Measurements from ENCODE around the gene KIF6. TPM values are rescaled to one million over a fixed set of nuclear protein-coding genes. Genes with fewer than 3 reads are reported as not detected.

Gene KIF6
- total and polyA plus RNA-seq, 8 donors, result 0.19 to 1.0 (median 0.44) TPM

- ATAC-seq, result peak in 1 of 4 donors; percentile 46
- no peaks in the 10 kb centered on the region for H3K36me3 ChIP-seq
- H3K4me3 ChIP-seq, result no peak overlapping the region
- 66% methylated on average over 3 of the region's 3 CpGs for whole genome bisulfite sequencing, 2 donors
- intact Hi-C loops (cut with DNase I), result no loop called here
- H3K27me3 ChIP-seq, result no peaks in the 10 kb centered on the region
- no peak for FAIRE-seq
- H3K27ac ChIP-seq, result no peak overlapping the region
- no peak for TF ChIP-seq CTCF (IDR thresholded peaks at IDR 0.05)
- no peaks in the 10 kb centered on the region for H3K9me3 ChIP-seq
- no peak for DNase-seq
- H3K4me1 ChIP-seq, result no peaks in the 10 kb centered on the region
Observed at GRCh38 chr6:39389484-39389767, 335.8 kb downstream of the KIF6 start.

GRCh38 chr6:39388606-39389483 is 336.4 kb downstream of the KIF6 start:
- Histone ChIP-seq H3K27me3 (no peaks in the 10 kb centered on the region), H3K9me3 (no peaks in the 10 kb centered on the region), H3K36me3 (no peaks in the 10 kb centered on the region), H3K27ac (no peak overlapping the region), H3K4me3 (no peak overlapping the region), H3K4me1 (no peaks in the 10 kb centered on the region)
- FAIRE-seq, result no peak
- no peak for TF ChIP-seq CTCF (IDR thresholded peaks at IDR 0.05)
- intact Hi-C loops (cut with DNase I), result no loop called here
- ATAC-seq, result no peak
- no peak for DNase-seq
- WGBS, 2 donors, result 75 to 81% methylated on average over 12 of the region's 12 CpGs

- H3K27me3 ChIP-seq, result no peaks in the 10 kb centered on the region
- ATAC-seq, result no peak
Observed at GRCh38 chr6:39387785-39388184, 337.4 kb downstream of the KIF6 start.

GRCh38 chr6:39386487-39386886 is 338.7 kb downstream of the KIF6 start:
- DNase-seq, result no peak
- intact Hi-C loops (cut with DNase I), result no loop called here
- no peaks in the 10 kb centered on the region for H3K27me3 ChIP-seq
- no peak overlapping the region for H3K4me3 ChIP-seq
- no peak for TF ChIP-seq CTCF (IDR thresholded peaks at IDR 0.05)
- no peak for FAIRE-seq
- H3K27ac ChIP-seq, result no peak overlapping the region
- H3K4me1 ChIP-seq, result peaks cover 0 to 6% (median 3%) of the 10 kb centered on the region in 3 donors
- ATAC-seq, result no peak
- H3K9me3 ChIP-seq, result no peaks in the 10 kb centered on the region
- no peaks in the 10 kb centered on the region for H3K36me3 ChIP-seq
- 86 to 90% methylated on average over 3 of the region's 3 CpGs for WGBS, 2 donors

More at GRCh38 chr6:39387785-39388184, 337.4 kb downstream of the KIF6 start:
- FAIRE-seq (no peak), DNase-seq (no peak)
- Histone ChIP-seq H3K36me3 (no peaks in the 10 kb centered on the region), H3K4me1 (peaks cover 0 to 2% (median 0%) of the 10 kb centered on the region in 3 donors), H3K27ac (no peak overlapping the region), H3K4me3 (no peak overlapping the region), H3K9me3 (no peaks in the 10 kb centered on the region)
- WGBS, 2 donors, result 88 to 91% methylated on average over 3 of the region's 3 CpGs
- intact Hi-C loops (cut with DNase I), result no loop called here
- TF ChIP-seq CTCF (IDR thresholded peaks at IDR 0.05), result no peak

DNA sequence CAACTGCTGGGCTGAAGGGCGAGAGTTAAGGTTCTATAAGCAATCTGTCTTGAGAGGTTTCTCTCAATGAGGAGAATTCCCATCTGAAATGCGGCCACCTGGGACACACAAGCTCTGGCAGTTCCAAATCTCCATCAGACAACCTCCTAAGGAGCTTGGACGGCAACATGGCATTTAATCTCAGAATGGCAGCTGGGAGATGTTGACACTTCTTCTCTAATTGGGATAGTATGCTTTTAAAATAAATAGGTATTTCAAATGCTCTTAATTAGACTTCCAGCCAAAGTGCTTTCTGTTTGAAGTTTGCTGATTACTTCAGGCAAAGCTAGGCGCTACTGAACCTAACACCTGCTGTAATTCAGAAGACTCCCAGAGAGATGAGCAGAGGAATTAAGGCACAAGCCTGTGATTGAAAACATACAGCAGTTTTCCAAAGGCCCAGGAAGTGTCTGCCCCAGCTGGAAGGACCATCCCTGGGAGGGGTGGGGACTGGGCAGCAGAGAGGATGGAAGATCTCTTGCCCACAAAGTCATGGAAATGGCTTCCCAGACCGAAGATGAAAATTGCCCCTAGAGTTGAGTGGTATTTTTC is 343.6 kb downstream of the KIF6 start:
- TF ChIP-seq CTCF (IDR thresholded peaks at IDR 0.05), result no peak
- Histone ChIP-seq H3K27ac (no peak overlapping the region), H3K4me1 (peaks cover 17 to 23% (median 22%) of the 10 kb centered on the region in 3 donors), H3K4me3 (no peak overlapping the region), H3K36me3 (no peaks in the 10 kb centered on the region), H3K27me3 (no peaks in the 10 kb centered on the region), H3K9me3 (no peaks in the 10 kb centered on the region)
- 59 to 62% methylated on average over 5 of the region's 5 CpGs for WGBS, 2 donors
- ATAC-seq, result no peak
- DNase-seq, result no peak
- no peak for FAIRE-seq
- intact Hi-C loops (cut with DNase I), result no loop called here
